GM23248 (cell line): ENCODE results near the gene MT1A. TPM values are rescaled to one million over a fixed set of nuclear protein-coding genes. Genes with fewer than 3 reads are reported as not detected.

Experiments
- DNase-seq: peaks from one replicate; pipeline ENCODE4 v3.0.0-alpha.2; 2015
- H2AFZ ChIP-seq: fragments of 200-600 bp; sonication (generic); 2 replicates; pipeline ENCODE4 v1.6.1; 2016; ENCODE audit warnings: antibody characterized with exemption
- H3F3A ChIP-seq: fragments of 200-600 bp; sonication (generic); 2 replicates; pipeline ENCODE4 v1.6.1; 2016; ENCODE audit warnings: mild to moderate bottlenecking, antibody characterized with exemption, mixed run types; ENCODE audit not compliant: insufficient read depth
- H3K27ac ChIP-seq: fragments of 200-600 bp; sonication (generic); 2 replicates; pipeline ENCODE4 v1.5.1; 2016; ENCODE audit warnings: mild to moderate bottlenecking
- H3K27me3 ChIP-seq: fragments of 200-600 bp; sonication (generic); replicated peaks from 2 replicates; pipeline ENCODE4 v1.6.1; 2016; ENCODE audit warnings: mild to moderate bottlenecking; ENCODE audit not compliant: insufficient read depth
- H3K36me3 ChIP-seq: fragments of 200-600 bp; sonication (generic); 2 replicates; pipeline ENCODE4 v1.6.1; 2016; ENCODE audit warnings: low read depth, mild to moderate bottlenecking
- H3K4me1 ChIP-seq: fragments of 200-600 bp; sonication (generic); 2 replicates; pipeline ENCODE4 v1.6.1; 2016; ENCODE audit warnings: mild to moderate bottlenecking; ENCODE audit not compliant: insufficient read depth
- H3K4me2 ChIP-seq: fragments of 200-600 bp; sonication (generic); one replicate; pipeline ENCODE4 v1.6.1; 2016; ENCODE audit warnings: mild to moderate bottlenecking; ENCODE audit not compliant: unreplicated experiment
- H3K4me3 ChIP-seq: fragments of 200-600 bp; sonication (generic); 2 replicates; pipeline ENCODE4 v1.5.1; 2016; ENCODE audit warnings: mild to moderate bottlenecking
- H3K79me2 ChIP-seq: fragments of 200-600 bp; sonication (generic); 2 replicates; pipeline ENCODE4 v1.6.1; 2016; ENCODE audit warnings: mild to moderate bottlenecking; ENCODE audit not compliant: insufficient read depth
- H3K9ac ChIP-seq: fragments of 200-600 bp; sonication (generic); 2 replicates; pipeline ENCODE4 v1.6.1; 2016; ENCODE audit warnings: mild to moderate bottlenecking
- H3K9me2 ChIP-seq: fragments of 200-600 bp; sonication (generic); 2 replicates; pipeline ENCODE4 v1.6.1; 2016; ENCODE audit warnings: mixed run types, mild to moderate bottlenecking, moderate library complexity; ENCODE audit not compliant: insufficient read depth
- H3K9me3 ChIP-seq: fragments of 200-600 bp; sonication (generic); one replicate; pipeline ENCODE4 v1.6.1; 2017; ENCODE audit warnings: low read depth
- H4K20me1 ChIP-seq: fragments of 200-600 bp; sonication (generic); 2 replicates; pipeline ENCODE4 v1.6.0; 2016; ENCODE audit not compliant: insufficient read depth
- EZH2 ChIP-seq: fragments of 200-600 bp; sonication (generic); IDR thresholded peaks from 2 replicates; pipeline ENCODE4 v1.6.1; 2018; ENCODE audit warnings: antibody characterized with exemption, mild to moderate bottlenecking; ENCODE audit not compliant: insufficient read depth, poor library complexity, severe bottlenecking
- EZH2phosphoT487 ChIP-seq: fragments of 200-600 bp; sonication (generic); IDR thresholded peaks from 2 replicates; pipeline ENCODE4 v1.6.1; 2018; ENCODE audit warnings: antibody characterized with exemption, moderate library complexity, mild to moderate bottlenecking, low read depth; ENCODE audit not compliant: insufficient read depth
- WGBS, 2 experiments: methylation state at CpG; one replicate each; pipeline ENCODE4 v1.1.6; 2015 to 2017; ENCODE audit warnings: low lambda C conversion rate in 2 of 2, low coverage in 1 of 2; ENCODE audit errors: missing lambda C conversion rate in 2 of 2; 5-methylcytosine and 5-hydroxymethylcytosine counted together
- in situ Hi-C: fragments of 300-500 bp; cut with MboI; formaldehyde crosslinking; loops from 2 replicates; pipeline ENCODE4 v1.15.0; 2020
- polyA plus RNA-seq: library from polyadenylated mRNA; unstranded; fragments of >200 nt; fragmentation: Nextera tagmentation; extraction: Ambion mirVana; gene quantifications from 2 replicates; pipeline ENCODE4 v1.2.1, GENCODE V29; 2016
- total RNA-seq: library from RNA; depleted of rRNA; stranded (reverse); fragments of >200 nt; shearing (Covaris generic); gene quantifications from 2 replicates; pipeline ENCODE4 v1.2.3, GENCODE V29; 2014

Gene MT1A
- total and polyA plus RNA-seq, 2 experiments from 2014 or later: 2.3 TPM; not detected in 1

DNA sequence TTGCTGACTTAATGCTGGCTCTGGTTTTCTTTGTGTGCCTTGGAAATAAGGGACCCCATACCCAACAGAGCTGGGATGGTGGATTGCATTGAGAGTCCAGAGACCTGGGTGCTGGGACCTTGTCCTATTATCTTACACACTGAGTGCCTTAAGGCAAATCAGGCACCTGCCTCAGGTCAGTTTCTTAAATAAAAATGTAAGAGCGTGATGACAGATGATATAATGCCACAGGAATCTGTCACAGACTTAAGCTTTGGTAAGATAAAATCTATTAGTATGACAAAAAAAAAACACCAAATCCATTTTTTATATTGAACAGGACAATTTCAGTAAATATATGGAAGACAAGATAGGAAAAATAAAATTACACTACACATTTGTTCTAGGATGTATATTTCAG is 1.6 kb downstream of the MT1A start:
- no peak for DNase-seq
- Histone ChIP-seq H3K9ac (no peak overlapping the region), H3K9me3 (no peaks in the 10 kb centered on the region), H2AFZ (no peak overlapping the region), H3K27ac (no peak overlapping the region), H3K4me3 (no peak overlapping the region), H4K20me1 (no peaks in the 10 kb centered on the region), H3K4me2 (no peak overlapping the region), H3K4me1 (no peaks in the 10 kb centered on the region), H3K27me3 (no peaks in the 10 kb centered on the region), H3F3A (no peaks in the 10 kb centered on the region), H3K79me2 (no peaks in the 10 kb centered on the region), H3K9me2 (no peaks in the 10 kb centered on the region), H3K36me3 (no peaks in the 10 kb centered on the region)
- no peak for TF ChIP-seq EZH2
- no peak for TF ChIP-seq EZH2phosphoT487
- WGBS, 2 experiments: 88 to 94% methylated on average over 1 of the region's 1 CpG
- in situ Hi-C loops: no loop called here

GRCh38 chr16:56641166-56641565 is 2.7 kb downstream of the MT1A start:
- no peaks in the 10 kb centered on the region for H3K36me3 ChIP-seq
- H3K4me1 ChIP-seq: no peaks in the 10 kb centered on the region
- H3K4me2 ChIP-seq: no peak overlapping the region
- no peaks in the 10 kb centered on the region for H3K9me3 ChIP-seq
- no peaks in the 10 kb centered on the region for H3K79me2 ChIP-seq
- no peak overlapping the region for H2AFZ ChIP-seq
- no peaks in the 10 kb centered on the region for H3K27me3 ChIP-seq
- in situ Hi-C loops: no loop called here
- WGBS, 2 experiments: 97 to 98% methylated on average over 2 of the region's 2 CpGs
- TF ChIP-seq EZH2 (no peak), EZH2phosphoT487 (no peak)
- no peak for DNase-seq
- H3K9ac ChIP-seq: no peak overlapping the region
- no peaks in the 10 kb centered on the region for H3F3A ChIP-seq
- no peak overlapping the region for H3K27ac ChIP-seq
- no peak overlapping the region for H3K4me3 ChIP-seq
- no peaks in the 10 kb centered on the region for H4K20me1 ChIP-seq
- no peaks in the 10 kb centered on the region for H3K9me2 ChIP-seq

GRCh38 chr16:56643080-56643778 is 4.8 kb downstream of the MT1A start:
- Histone ChIP-seq H2AFZ (peak overlapping the region; percentile 56; the same call in 1 of the 2 replicates), H3K27me3 (peaks cover 12% of the 10 kb centered on the region)

GRCh38 chr16:56643833-56644232 is 5.4 kb downstream of the MT1A start:
- Histone ChIP-seq H3K9ac (no peak overlapping the region), H4K20me1 (no peaks in the 10 kb centered on the region), H2AFZ (peak overlapping the region; percentile 56; the same call in 1 of the 2 replicates), H3K79me2 (no peaks in the 10 kb centered on the region), H3K27ac (no peak overlapping the region), H3K27me3 (peaks cover 12% of the 10 kb centered on the region), H3K9me2 (no peaks in the 10 kb centered on the region), H3K9me3 (no peaks in the 10 kb centered on the region), H3K4me2 (no peak overlapping the region), H3K4me3 (peak overlapping the region; percentile 23; the same call in 1 of the 2 replicates), H3K36me3 (no peaks in the 10 kb centered on the region), H3F3A (no peaks in the 10 kb centered on the region), H3K4me1 (no peaks in the 10 kb centered on the region)
- WGBS, 2 experiments: 87 to 92% methylated on average over 5 of the region's 5 CpGs
- TF ChIP-seq EZH2phosphoT487 (no peak), EZH2 (no peak)
- in situ Hi-C loops: no loop called here
- DNase-seq: no peak

More at GRCh38 chr16:56643080-56643778, 4.8 kb downstream of the MT1A start:
- H3K79me2 ChIP-seq: no peaks in the 10 kb centered on the region
- no peaks in the 10 kb centered on the region for H3K36me3 ChIP-seq
- DNase-seq: peak; percentile 65
- peak overlapping the region; percentile 23 for H3K4me3 ChIP-seq
- H3K9ac ChIP-seq: no peak overlapping the region
- no peak overlapping the region for H3K27ac ChIP-seq
- H3F3A ChIP-seq: no peaks in the 10 kb centered on the region
- no peaks in the 10 kb centered on the region for H3K9me3 ChIP-seq
- H4K20me1 ChIP-seq: no peaks in the 10 kb centered on the region
- no peak overlapping the region for H3K4me2 ChIP-seq
- no peaks in the 10 kb centered on the region for H3K4me1 ChIP-seq
- WGBS, 2 experiments: 21 to 26% methylated on average over 41 to 42 of the region's 42 CpGs
- no peak for TF ChIP-seq EZH2phosphoT487
- TF ChIP-seq EZH2: no peak
- H3K9me2 ChIP-seq: no peaks in the 10 kb centered on the region
- in situ Hi-C loops: no loop called here
